ENCODE measurements around the gene HAO1. TPM values are rescaled to one million over a fixed set of nuclear protein-coding genes. Genes with fewer than 3 reads are reported as not detected.
"Not testable (repeated sequence)": the region's sequence is repeated elsewhere in the genome, so short reads cannot be mapped to it uniquely, and the experiment has no call there.

The HAO1 gene
- total RNA-seq, 2 donors from 2014 or later = not detected

DNA sequence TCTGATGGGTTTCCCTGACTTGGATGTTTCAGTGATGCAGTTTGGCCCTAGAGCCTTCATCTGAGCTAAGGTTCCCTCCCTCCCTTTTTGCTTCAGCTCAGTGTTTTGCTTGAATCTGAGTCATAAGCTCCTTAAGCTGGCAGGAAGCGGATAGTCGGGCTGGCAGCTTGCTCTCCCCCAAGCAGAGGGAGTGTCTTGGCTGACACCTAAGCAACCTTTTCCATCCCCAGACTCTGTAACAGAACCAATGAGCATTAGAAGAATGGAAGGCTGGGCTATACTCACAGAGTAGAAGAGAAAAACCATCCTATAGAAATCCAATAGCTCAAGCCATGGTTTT lies 98.3 kb downstream of the HAO1 start:
- Mint-ChIP-seq H3K36me3 (no peaks in the 10 kb centered on the region), H3K27ac (no peak overlapping the region), H3K9me3 (peaks cover 0 to 10% of the 10 kb centered on the region in 2 donors)
- DNase-seq (ENCODE audit: low spot score in 2 of 2) = no peak
- no peak for ATAC-seq

DNA sequence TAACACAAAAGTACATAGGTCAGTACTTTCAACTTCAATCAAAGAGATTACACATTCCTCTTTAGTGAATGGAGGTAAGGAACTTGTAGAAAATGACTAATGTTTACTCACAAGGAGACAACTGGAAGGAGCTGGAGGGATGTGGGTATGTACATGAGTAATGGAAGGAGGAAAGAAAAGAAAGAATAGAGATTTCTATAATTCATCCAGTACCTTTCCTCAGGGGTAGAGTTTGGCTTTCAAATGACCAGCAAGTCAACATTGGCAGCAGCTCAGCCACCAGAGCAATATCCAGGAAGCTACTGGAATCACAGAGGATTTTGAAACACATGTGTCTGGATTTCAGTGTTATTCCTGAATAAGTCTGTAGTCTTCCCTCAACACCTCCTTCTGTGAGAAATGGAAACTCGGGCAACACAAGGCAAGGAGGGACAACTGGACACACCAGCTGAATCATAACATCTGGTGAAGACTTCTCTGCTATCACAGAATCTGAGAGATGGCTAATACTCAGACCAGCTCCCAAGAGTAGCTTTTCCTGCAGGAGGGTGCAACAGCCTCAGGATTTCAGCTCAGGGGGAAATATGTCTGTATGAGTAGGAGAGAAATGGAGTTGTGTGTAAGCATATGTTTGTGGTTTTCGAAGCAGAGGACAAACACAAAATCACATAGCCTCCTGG lies 98.8 kb downstream of the HAO1 start:
- H3K27ac Mint-ChIP-seq = no peak overlapping the region
- no peak for ATAC-seq
- DNase-seq (ENCODE audit: low spot score in 2 of 2) = no peak
- peaks cover 0 to 10% of the 10 kb centered on the region in 2 donors for H3K9me3 Mint-ChIP-seq
- no peaks in the 10 kb centered on the region for H3K36me3 Mint-ChIP-seq

DNA sequence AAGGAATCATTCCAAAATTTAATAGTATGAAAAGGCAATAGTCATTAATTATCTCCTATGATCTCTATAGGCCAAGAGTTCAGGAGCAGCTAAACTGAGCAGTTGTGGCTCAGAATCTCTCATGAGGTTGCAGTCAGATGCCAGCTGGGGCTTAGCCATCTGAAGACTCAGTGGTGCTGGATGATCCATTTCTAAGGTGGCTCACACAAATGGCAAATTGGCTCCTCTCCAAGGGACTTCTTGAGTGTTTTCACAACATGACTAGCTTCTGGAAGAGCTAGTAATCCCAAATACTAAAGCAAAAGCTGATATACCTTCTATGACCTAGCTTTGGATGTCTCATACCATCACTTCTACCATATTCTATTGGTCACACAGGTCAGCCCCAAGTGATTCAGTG lies 104.2 kb downstream of the HAO1 start:
- no peak overlapping the region for H3K27ac Mint-ChIP-seq
- H3K9me3 Mint-ChIP-seq = peaks cover 6 to 11% of the 10 kb centered on the region in 2 donors
- no peak for DNase-seq (ENCODE audit: low spot score in 2 of 2)
- ATAC-seq = no peak
- H3K36me3 Mint-ChIP-seq = peaks cover 0 to 10% of the 10 kb centered on the region in 2 donors

DNA sequence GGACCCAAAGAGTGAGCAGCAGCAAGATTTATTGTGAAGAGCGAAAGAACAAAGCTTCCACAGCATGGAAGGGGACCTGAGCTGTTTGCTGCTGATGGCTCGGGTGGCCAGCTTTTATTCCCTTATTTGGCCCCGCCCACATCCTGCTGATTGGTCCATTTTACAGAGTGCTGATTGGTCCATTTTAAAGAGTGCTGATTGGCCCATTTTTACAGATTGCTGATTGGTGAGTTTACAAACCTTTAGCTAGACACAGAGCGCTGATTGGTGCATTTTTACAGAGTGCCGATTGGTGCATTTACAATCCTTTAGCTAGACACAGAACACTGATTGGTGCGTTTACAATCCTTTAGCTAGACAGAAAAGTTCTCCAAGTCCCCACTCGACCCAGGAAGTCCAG lies 105.8 kb downstream of the HAO1 start:
- not testable (repeated sequence) for DNase-seq (ENCODE audit: low spot score in 2 of 2); H3K9me3 Mint-ChIP-seq; H3K27ac Mint-ChIP-seq; ATAC-seq
- H3K36me3 Mint-ChIP-seq = peaks cover 0 to 10% of the 10 kb centered on the region in 2 donors

Other genes with a start within 250 kb of the HAO1 start
- gene TMX4, start 79.3 kb upstream of the HAO1 start, total RNA-seq = 10 to 100 TPM; 22.3 to 23.9 TPM
- 1 to 10 TPM in 1 of 2 donors, under 1 TPM in 1; 0.56 to 2.1 TPM for gene PLCB1, start 191.8 kb upstream of the HAO1 start, total RNA-seq

Measured in activated naive CD4-positive, alpha-beta T cell treated with anti-CD3 and anti-CD28 coated beads, Interleukin-2, amount 50 U/mL, for 72 hours (primary cell).